K562 (cell line): Measurements from ENCODE around the gene OXSR1. TPM values are rescaled to one million over a fixed set of nuclear protein-coding genes. Genes with fewer than 3 reads are reported as not detected.
A peak's percentile ranks its signal among the peaks of the same experiment; 100 is the strongest.

Experiments
- ADNP ChIP-seq: fragments of 200-800 bp; sonication (Bioruptor generic); IDR thresholded peaks from 2 replicates; pipeline ENCODE4 v1.6.1; 2016; ENCODE audit warnings: missing genetic modification characterization, missing compliant biosample characterization
- ASH1L ChIP-seq: fragments of 450-650 bp; IDR thresholded peaks from 2 replicates; pipeline ENCODE4 v1.6.1; 2018; ENCODE audit warnings: borderline replicate concordance, mild to moderate bottlenecking, low read depth; ENCODE audit not compliant: partially characterized antibody
- BMI1 ChIP-seq: fragments of 150-350 bp; IDR thresholded peaks from 2 replicates; pipeline ENCODE4 v1.6.1; 2014; ENCODE audit warnings: low read length
- CHD2 ChIP-seq: IDR thresholded peaks from 2 replicates; pipeline ENCODE4 v1.6.1; 2011; ENCODE audit warnings: low read depth, low read length
- CTCFL ChIP-seq: IDR thresholded peaks from 2 replicates; pipeline ENCODE4 v1.6.1; 2011; ENCODE audit warnings: borderline replicate concordance, low read depth, mild to moderate bottlenecking, moderate library complexity, low read length; ENCODE audit not compliant: insufficient read depth, poor library complexity, severe bottlenecking
- E2F5 ChIP-seq: sonication (generic); formaldehyde crosslinking; IDR thresholded peaks from 2 replicates; pipeline ENCODE4 v1.8.0; 2022; ENCODE audit warnings: mild to moderate bottlenecking, missing genetic modification reagents
- HMG20B ChIP-seq: fragments of 250-450 bp; sonication (Bioruptor Pico); IDR thresholded peaks from 2 replicates; pipeline ENCODE4 v1.5.0; 2021; ENCODE audit warnings: mild to moderate bottlenecking
- KAT7 ChIP-seq: sonication (generic); formaldehyde crosslinking; IDR thresholded peaks from 2 replicates; pipeline ENCODE4 v1.8.0; 2022; ENCODE audit warnings: missing genetic modification reagents, mild to moderate bottlenecking, borderline replicate concordance
- KDM1A ChIP-seq, 2 experiments: fragments of 450-650 bp; IDR thresholded peaks; 2 replicates each; pipeline ENCODE4 v1.6.1; 2016; ENCODE audit warnings: mild to moderate bottlenecking in 2 of 2
- KLF6 ChIP-seq: fragments of 250-450 bp; sonication (Bioruptor Pico); IDR thresholded peaks from 2 replicates; pipeline ENCODE4 v1.4.0; 2020; ENCODE audit warnings: mild to moderate bottlenecking, moderate library complexity, borderline replicate concordance
- MCM7 ChIP-seq, 2 experiments: fragments of 450-650 bp; IDR thresholded peaks; 2 replicates each; pipeline ENCODE4 v1.6.1; 2016 to 2018
- MLLT1 ChIP-seq, 2 experiments: fragments of 450-650 bp; IDR thresholded peaks; 2 replicates each; pipeline ENCODE4 v1.6.1; 2016
- OTX1 ChIP-seq: fragments of 450-650 bp; formaldehyde crosslinking; IDR thresholded peaks from 2 replicates; pipeline ENCODE4 v1.4.0; 2022; ENCODE audit warnings: mild to moderate bottlenecking
- PCBP1 ChIP-seq: fragments of 200-400 bp; formaldehyde crosslinking; IDR thresholded peaks from 2 replicates; pipeline ENCODE4 v1.6.1; 2018; ENCODE audit warnings: mild to moderate bottlenecking, low read depth, low read length; ENCODE audit not compliant: poor library complexity, severe bottlenecking
- RBM17 ChIP-seq: fragments of 200-400 bp; formaldehyde crosslinking; IDR thresholded peaks from 2 replicates; pipeline ENCODE4 v1.6.1; 2017; ENCODE audit warnings: low read depth, mild to moderate bottlenecking, low read length, borderline replicate concordance
- SMARCA4 ChIP-seq: fragments of 450-650 bp; IDR thresholded peaks from 2 replicates; pipeline ENCODE4 v1.6.1; 2016
- SMARCB1 ChIP-seq: IDR thresholded peaks from 2 replicates; pipeline ENCODE4 v1.6.1; 2011; ENCODE audit warnings: improper control_type of control experiment, low read depth; ENCODE audit not compliant: insufficient read length
- SOX6 ChIP-seq: fragments of 450-650 bp; IDR thresholded peaks from 2 replicates; pipeline ENCODE4 v1.6.1; 2014; ENCODE audit warnings: mild to moderate bottlenecking
- TBP ChIP-seq: optimal IDR thresholded peaks from 2 replicates; pipeline ENCODE3; 2011; ENCODE audit warnings: low read depth, low read length, improper control_type of control experiment
- ZC3H4 ChIP-seq: sonication (generic); formaldehyde crosslinking; IDR thresholded peaks from 2 replicates; pipeline ENCODE4 v1.9.0; 2021; ENCODE audit warnings: missing genetic modification reagents, borderline replicate concordance
- ZFX ChIP-seq: sonication (generic); formaldehyde crosslinking; IDR thresholded peaks from 2 replicates; pipeline ENCODE4 v1.8.0; 2022; ENCODE audit warnings: mild to moderate bottlenecking, missing genetic modification reagents, moderate library complexity
- ZNF184 ChIP-seq: sonication (generic); formaldehyde crosslinking; IDR thresholded peaks from 2 replicates; pipeline ENCODE4 v1.5.0; 2020; ENCODE audit warnings: missing genetic modification reagents
- ZNF445 ChIP-seq: fragments of 250-450 bp; sonication (Bioruptor Pico); IDR thresholded peaks from 2 replicates; pipeline ENCODE4 v1.4.0; 2020; ENCODE audit warnings: low read depth, mild to moderate bottlenecking, moderate library complexity
- ZNF644 ChIP-seq: fragments of 200-800 bp; sonication (Bioruptor generic); IDR thresholded peaks from 2 replicates; pipeline ENCODE4 v1.6.1; 2016; ENCODE audit warnings: low read depth, missing genetic modification characterization, missing compliant biosample characterization
- ZNF695 ChIP-seq: fragments of 450-650 bp; formaldehyde crosslinking; IDR thresholded peaks from 2 replicates; pipeline ENCODE4 v1.4.0; 2020; ENCODE audit warnings: mild to moderate bottlenecking, moderate library complexity
- ZNF830 ChIP-seq: fragments of 250-450 bp; sonication (Bioruptor Pico); IDR thresholded peaks from 2 replicates; pipeline ENCODE4 v1.5.0; 2021; ENCODE audit warnings: mild to moderate bottlenecking
- polyA plus RNA-seq, 8 experiments: library from polyadenylated mRNA; depleted of rRNA in 4 of 8; stranded (reverse) in 5 of 8; unstranded in 3 of 8; fragments of >200 nt; fragmentation: Nextera tagmentation in 2 of 8; fragmentation: Illumina TruSeq in 1 of 8; extraction: Ambion mirVana in 2 of 8; extraction: Trizol in 1 of 8; gene quantifications; 2 replicates each; pipeline versions ENCODE4 v1.2.1 to v1.2.3, GENCODE V29; 2011 to 2014; ENCODE audit warnings: inconsistent platforms in 1 of 8, missing spikeins in 1 of 8
- total RNA-seq, 7 experiments: library from RNA; depleted of rRNA in 6 of 7; stranded (reverse); fragments of >200 nt in 6 of 7; fragmentation: Illumina TruSeq in 2 of 7; extraction: Trizol in 2 of 7; gene quantifications; 2 replicates each; pipeline versions ENCODE4 v1.2.1 to v1.2.3, GENCODE V29; 2011 to 2021; ENCODE audit warnings: low replicate concordance in 1 of 7

The OXSR1 gene
- total and polyA plus RNA-seq, 9 of the 15 experiments (the other 6 are each of a cell fraction or from before 2014, with no cell fraction given) = 15.7 to 87.6 (median 48.7) TPM

GRCh38 chr3:38164952-38165721 lies at the start of gene OXSR1 (continued):
- TF ChIP-seq CHD2 (peak; percentile 54; the same call in 1 of the 2 replicates), BMI1 (no peak), SMARCB1 (no peak), ZNF445 (CRISPR knock-in tag) (no peak), E2F5 (no peak), KDM1A (IDR thresholded peaks at IDR 0.05) (no peak), PCBP1 (no peak), ADNP (tag) (no peak), CTCFL (no peak), KLF6 (CRISPR knock-in tag) (no peak), ZFX (CRISPR knock-in tag) (peak; percentile 70), RBM17 (no peak), ZNF184 (CRISPR knock-in tag) (no peak), TBP (peak; percentile 27), ZC3H4 (CRISPR knock-in tag) (no peak), ASH1L (peak; percentile 90), OTX1 (CRISPR knock-in tag) (no peak; the same call in 1 of the 2 replicates), ZNF695 (CRISPR knock-in tag) (no peak), SMARCA4 (no peak), ZNF830 (no peak), KAT7 (no peak), SOX6 (peak; percentile 77), MCM7 (IDR thresholded peaks at IDR 0.05) (no peak), MLLT1 (IDR thresholded peaks at IDR 0.05) (peak in 1 of 2 experiments; percentile 63; a peak in 1 of 4 replicates), HMG20B (CRISPR knock-in tag) (no peak), ZNF644 (peak; percentile 58; the same call in 1 of the 2 replicates)
